BJ (cell line): ENCODE data around the gene SOBP. TPM values are rescaled to one million over a fixed set of nuclear protein-coding genes. Genes with fewer than 3 reads are reported as not detected.
A peak's percentile ranks its signal among the peaks of the same experiment; 100 is the strongest.

Experiments used
- CTCF ChIA-PET: fragments of 350-600 bp; formaldehyde crosslinking; extraction: SDS; loops from one replicate; lab custom pipeline; 2021; ENCODE audit warnings: antibody characterized with exemption, inconsistent platforms; lab: Yijun Ruan, JAX
- POLR2A ChIA-PET: fragments of 300-600 bp; sonication (Branson Sonifier 250); formaldehyde crosslinking; extraction: SDS; loops from one replicate; lab custom pipeline; 2021; ENCODE audit warnings: antibody characterized with exemption; lab: Charles Lee
- DNase-seq: peaks from one replicate; pipeline ENCODE4 v3.0.0-alpha.2; 2011; ENCODE audit warnings: low read depth
- H3K27me3 ChIP-seq: 2 replicates; pipeline ENCODE4 v1.6.0; 2011; ENCODE audit warnings: low read length; ENCODE audit not compliant: control insufficient read depth, insufficient read depth
- H3K36me3 ChIP-seq: 2 replicates; pipeline ENCODE4 v1.5.1; 2011; ENCODE audit warnings: low read length; ENCODE audit not compliant: control insufficient read depth, insufficient read depth
- H3K4me3 ChIP-seq: 2 replicates; pipeline ENCODE4 v1.5.1; 2011; ENCODE audit warnings: low read depth, mild to moderate bottlenecking, control low read depth, low read length
- polyA plus RNA-seq: library from polyadenylated mRNA; depleted of rRNA; stranded (reverse); fragments of >200 nt; gene quantifications from 2 replicates; pipeline ENCODE4 v1.2.3, GENCODE V29; 2011
- TF ChIP-seq, protein P1 (sequence below): IDR thresholded peaks from 2 replicates; pipeline ENCODE4 v1.5.1; 2011; ENCODE audit warnings: low read depth, mild to moderate bottlenecking, control low read depth, inconsistent platforms, low read length, moderate library complexity; ENCODE audit not compliant: insufficient read depth

The SOBP gene
- polyA plus RNA-seq, 1 experiment: not detected

DNA sequence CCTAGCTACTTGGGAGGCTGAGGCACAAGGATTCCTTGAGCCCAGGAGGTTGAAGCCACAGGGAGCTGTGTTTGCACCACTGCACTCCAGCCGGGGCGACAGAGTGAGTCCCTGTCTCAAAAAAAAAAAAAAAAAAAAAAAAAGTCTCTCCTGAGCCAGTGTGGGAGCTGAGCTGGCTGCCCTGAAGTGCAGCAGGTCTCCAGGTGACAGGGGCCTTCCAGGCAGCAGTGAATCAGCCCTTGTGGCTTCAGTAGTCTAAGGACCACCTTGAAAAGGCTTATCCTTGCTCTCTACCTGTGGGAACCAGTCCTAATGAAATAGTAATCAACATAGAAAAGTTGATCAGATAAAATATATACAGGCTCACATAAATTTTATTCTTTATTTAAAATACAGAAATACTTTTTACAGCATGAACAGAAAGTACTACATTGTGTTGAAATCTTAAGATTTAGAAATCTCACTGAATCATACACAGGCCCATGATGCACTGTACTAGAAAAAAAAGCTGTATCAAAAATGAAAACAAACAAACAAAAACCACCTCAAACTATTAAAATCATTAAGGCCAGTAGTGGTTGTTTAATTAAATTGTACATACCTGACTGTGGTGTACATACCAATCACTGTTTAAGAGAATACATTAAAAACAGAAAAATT, 205.3 kb downstream of the SOBP start:
- TF ChIP-seq, protein P1, sequence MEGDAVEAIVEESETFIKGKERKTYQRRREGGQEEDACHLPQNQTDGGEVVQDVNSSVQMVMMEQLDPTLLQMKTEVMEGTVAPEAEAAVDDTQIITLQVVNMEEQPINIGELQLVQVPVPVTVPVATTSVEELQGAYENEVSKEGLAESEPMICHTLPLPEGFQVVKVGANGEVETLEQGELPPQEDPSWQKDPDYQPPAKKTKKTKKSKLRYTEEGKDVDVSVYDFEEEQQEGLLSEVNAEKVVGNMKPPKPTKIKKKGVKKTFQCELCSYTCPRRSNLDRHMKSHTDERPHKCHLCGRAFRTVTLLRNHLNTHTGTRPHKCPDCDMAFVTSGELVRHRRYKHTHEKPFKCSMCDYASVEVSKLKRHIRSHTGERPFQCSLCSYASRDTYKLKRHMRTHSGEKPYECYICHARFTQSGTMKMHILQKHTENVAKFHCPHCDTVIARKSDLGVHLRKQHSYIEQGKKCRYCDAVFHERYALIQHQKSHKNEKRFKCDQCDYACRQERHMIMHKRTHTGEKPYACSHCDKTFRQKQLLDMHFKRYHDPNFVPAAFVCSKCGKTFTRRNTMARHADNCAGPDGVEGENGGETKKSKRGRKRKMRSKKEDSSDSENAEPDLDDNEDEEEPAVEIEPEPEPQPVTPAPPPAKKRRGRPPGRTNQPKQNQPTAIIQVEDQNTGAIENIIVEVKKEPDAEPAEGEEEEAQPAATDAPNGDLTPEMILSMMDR: no peak
- Histone ChIP-seq H3K4me3 (no peak overlapping the region), H3K36me3 (no peaks in the 10 kb centered on the region), H3K27me3 (no peaks in the 10 kb centered on the region)
- DNase-seq: no peak
- CTCF ChIA-PET: interaction anchor here (1.5 to 1.6 kb wide), 2 partner anchors 9 to 15 kb away, joined by 4 to 8 read pairs; no protein-coding TSS in a partner anchor
- POLR2A ChIA-PET: no interaction called here

DNA sequence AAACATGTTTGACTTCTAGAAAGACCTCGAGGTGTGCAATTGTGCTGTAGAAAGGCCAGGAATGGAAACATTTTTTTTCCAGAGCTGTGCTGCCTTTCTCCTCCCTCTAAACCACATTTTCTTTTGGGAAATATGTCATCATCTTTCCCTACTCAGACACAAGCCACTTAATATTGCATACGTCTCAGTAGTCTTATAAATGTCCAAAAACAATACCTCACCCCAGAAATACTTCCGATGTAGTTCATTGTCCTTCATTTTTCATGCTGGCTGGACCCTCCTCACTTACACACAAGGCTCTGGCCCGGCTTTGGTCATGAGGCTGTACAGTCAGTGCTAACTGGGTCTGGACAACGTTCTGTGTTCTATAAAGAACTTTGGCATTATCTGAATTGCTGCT, 207.8 kb downstream of the SOBP start:
- DNase-seq: no peak
- Histone ChIP-seq H3K4me3 (no peak overlapping the region), H3K27me3 (no peaks in the 10 kb centered on the region), H3K36me3 (no peaks in the 10 kb centered on the region)
- ChIA-PET CTCF (interaction anchor here (0.8 to 2.9 kb wide), 4 partner anchors 12 to 22 kb away, joined by 3 to 9 read pairs (median 3); no protein-coding TSS in a partner anchor), POLR2A (no interaction called here)
- TF ChIP-seq, protein P1: no peak

DNA sequence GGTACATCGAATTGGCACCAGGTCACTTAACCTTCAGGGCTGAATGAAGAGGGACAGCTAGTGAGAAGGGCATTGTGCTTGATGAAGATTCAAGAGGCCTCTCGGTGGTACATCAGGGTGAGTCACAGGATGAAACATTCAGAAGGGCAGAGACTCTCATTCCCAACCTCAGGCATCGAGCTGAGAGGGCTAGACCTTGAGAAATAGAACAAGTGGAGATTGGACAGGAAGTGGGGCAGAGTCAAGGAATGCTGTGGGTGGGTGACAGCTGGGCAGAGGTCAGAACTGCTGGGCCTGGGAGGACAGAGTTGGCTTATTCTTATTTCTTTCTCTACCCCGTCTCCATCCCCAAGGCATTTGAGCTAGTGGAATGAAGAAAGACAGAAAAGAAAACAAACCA, 208.2 kb downstream of the SOBP start:
- ChIA-PET POLR2A (no interaction called here), CTCF (interaction anchor here (0.6 to 2.9 kb wide), 5 partner anchors 13 to 457 kb away, joined by 3 to 9 read pairs (median 3); no protein-coding TSS in a partner anchor)
- no peaks in the 10 kb centered on the region for H3K27me3 ChIP-seq
- no peaks in the 10 kb centered on the region for H3K36me3 ChIP-seq
- TF ChIP-seq, protein P1: no peak
- no peak overlapping the region for H3K4me3 ChIP-seq
- DNase-seq: peak; percentile 13

DNA sequence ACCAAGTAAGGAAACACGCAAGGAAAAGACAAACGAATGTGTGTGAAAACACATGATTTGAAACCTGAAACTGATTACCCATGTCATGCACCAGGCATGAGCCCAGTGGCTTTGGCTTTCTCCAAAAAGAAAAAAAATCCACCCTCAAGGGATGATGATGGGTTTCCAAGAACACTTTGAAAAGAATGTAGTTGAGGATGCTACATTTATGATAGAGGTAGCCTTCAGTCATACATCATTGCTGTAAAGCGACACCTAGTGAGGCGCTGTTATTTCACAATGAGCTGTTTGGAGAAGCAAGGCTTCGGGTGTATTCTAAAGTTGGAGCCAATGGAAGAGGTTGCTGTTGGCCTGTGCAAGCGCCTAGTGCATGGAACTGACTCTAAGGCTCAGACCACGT, 209.3 kb downstream of the SOBP start:
- POLR2A ChIA-PET: no interaction called here
- Histone ChIP-seq H3K27me3 (no peaks in the 10 kb centered on the region), H3K36me3 (no peaks in the 10 kb centered on the region), H3K4me3 (no peak overlapping the region)
- CTCF ChIA-PET: interaction anchor here (1.2 to 2.9 kb wide), 2 partner anchors 14 to 23 kb away, joined by 3 to 9 read pairs; no protein-coding TSS in a partner anchor
- DNase-seq: no peak
- TF ChIP-seq, protein P1: no peak

DNA sequence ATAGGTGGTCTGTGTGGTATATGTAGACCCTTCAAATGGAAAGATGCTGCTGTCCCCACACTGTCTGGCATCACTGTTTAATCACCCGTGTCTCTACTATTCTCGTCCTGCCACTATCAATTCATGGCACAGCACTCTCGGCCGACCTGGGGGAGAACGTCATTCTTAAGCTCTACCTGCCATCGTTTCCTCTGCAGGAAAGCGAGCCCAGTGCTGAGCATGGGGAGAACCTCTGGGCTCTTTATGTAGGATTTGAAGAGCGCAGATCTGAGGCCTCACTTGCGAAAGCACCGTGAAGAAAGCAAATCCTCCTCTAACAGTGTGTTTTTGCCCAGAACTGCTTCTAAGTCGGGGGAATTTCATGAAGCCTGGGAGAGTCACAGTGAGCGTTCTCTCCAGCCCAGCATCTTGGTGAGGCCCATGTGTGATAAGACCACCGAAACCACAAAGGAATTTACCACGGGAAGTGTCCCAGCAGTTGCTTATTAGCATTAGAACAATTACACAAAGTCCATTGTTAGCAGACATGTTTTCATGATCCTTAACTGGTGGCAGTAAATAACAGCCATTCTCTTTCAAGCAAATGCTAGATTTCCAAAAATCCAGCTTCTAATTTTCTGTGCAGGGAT, 209.9 kb downstream of the SOBP start:
- H3K27me3 ChIP-seq: no peaks in the 10 kb centered on the region
- no peaks in the 10 kb centered on the region for H3K36me3 ChIP-seq
- CTCF ChIA-PET: interaction anchor here (0.6 to 1.2 kb wide), 2 partner anchors 24 to 586 kb away, joined by 3 read pairs; no protein-coding TSS in a partner anchor
- POLR2A ChIA-PET: no interaction called here
- TF ChIP-seq, protein P1: no peak
- H3K4me3 ChIP-seq: no peak overlapping the region
- DNase-seq: no peak
